Liver (tissue), 2 donors: Measurements from ENCODE around the gene UBE2R2.

ENCODE experiments used
- CTCF ChIP-seq: fragments of 150-350 bp; IDR thresholded peaks from 2 replicates; pipeline ENCODE4 v1.5.1; 2017; ENCODE audit warnings: improper control_type of control experiment, low read depth, low read length; ENCODE audit not compliant: missing input control
- REST ChIP-seq: IDR thresholded peaks from 2 replicates; pipeline ENCODE4 v1.6.1; 2016; ENCODE audit warnings: antibody characterized with exemption, mild to moderate bottlenecking
- YY1 ChIP-seq: IDR thresholded peaks from 2 replicates; pipeline ENCODE4 v1.6.1; 2016; ENCODE audit warnings: antibody characterized with exemption, mild to moderate bottlenecking
- donor health status: healthy.

GRCh38 chr9:33799928-33800704 is 16.8 kb upstream of the UBE2R2 start:
- no peak for TF ChIP-seq REST
- no peak for TF ChIP-seq CTCF
- no peak for TF ChIP-seq YY1
